Glutamatergic neuron (in vitro differentiated cells): ENCODE data around the gene PTH2R. TPM values are rescaled to one million over a fixed set of nuclear protein-coding genes. Genes with fewer than 3 reads are reported as not detected.
"Not testable (repeated sequence)": the region's sequence is repeated elsewhere in the genome, so short reads cannot be mapped to it uniquely, and the experiment has no call there.

Source experiments
- DNase-seq: peaks from one replicate; pipeline ENCODE4 v3.0.0; 2022
- H3K27ac Mint-ChIP-seq: one replicate; pipeline ENCODE4 v1.8.0; 2020; ENCODE audit warnings: mild to moderate bottlenecking, mixed read lengths, inconsistent platforms; ENCODE audit not compliant: unreplicated experiment
- H3K27me3 Mint-ChIP-seq: one replicate; pipeline ENCODE4 v1.8.0; 2020; ENCODE audit warnings: mild to moderate bottlenecking, moderate library complexity, mixed read lengths, inconsistent platforms; ENCODE audit not compliant: unreplicated experiment
- H3K36me3 Mint-ChIP-seq: one replicate; pipeline ENCODE4 v1.8.0; 2020; ENCODE audit warnings: mild to moderate bottlenecking, mixed read lengths, inconsistent platforms; ENCODE audit not compliant: unreplicated experiment
- H3K4me1 Mint-ChIP-seq: one replicate; pipeline ENCODE4 v1.8.0; 2020; ENCODE audit warnings: mild to moderate bottlenecking, low read depth, mixed read lengths, inconsistent platforms; ENCODE audit not compliant: unreplicated experiment
- H3K4me3 Mint-ChIP-seq: one replicate; pipeline ENCODE4 v1.8.0; 2020; ENCODE audit warnings: mild to moderate bottlenecking, mixed read lengths, inconsistent platforms; ENCODE audit not compliant: unreplicated experiment
- H3K9me3 Mint-ChIP-seq: one replicate; pipeline ENCODE4 v1.8.0; 2020; ENCODE audit warnings: mild to moderate bottlenecking, moderate library complexity, mixed read lengths, inconsistent platforms; ENCODE audit not compliant: unreplicated experiment
- total RNA-seq: library from RNA; stranded (reverse); fragmentation: NEBNext Ultra II Directional; extraction: Animal tissue kit (Norgen Biotek cat#: 25700); gene quantifications from one replicate; pipeline ENCODE4 v1.2.1, GENCODE V29; 2021; ENCODE audit not compliant: unreplicated experiment
- TF ChIP-seq, protein P1 (sequence below): fragments of 200-600 bp; sonication (generic); IDR thresholded peaks from one replicate; pipeline ENCODE4 v1.5.0; 2021; ENCODE audit not compliant: partially characterized antibody, unreplicated experiment

Gene PTH2R
- total RNA-seq, 1 donor from 2014 or later = not detected

DNA sequence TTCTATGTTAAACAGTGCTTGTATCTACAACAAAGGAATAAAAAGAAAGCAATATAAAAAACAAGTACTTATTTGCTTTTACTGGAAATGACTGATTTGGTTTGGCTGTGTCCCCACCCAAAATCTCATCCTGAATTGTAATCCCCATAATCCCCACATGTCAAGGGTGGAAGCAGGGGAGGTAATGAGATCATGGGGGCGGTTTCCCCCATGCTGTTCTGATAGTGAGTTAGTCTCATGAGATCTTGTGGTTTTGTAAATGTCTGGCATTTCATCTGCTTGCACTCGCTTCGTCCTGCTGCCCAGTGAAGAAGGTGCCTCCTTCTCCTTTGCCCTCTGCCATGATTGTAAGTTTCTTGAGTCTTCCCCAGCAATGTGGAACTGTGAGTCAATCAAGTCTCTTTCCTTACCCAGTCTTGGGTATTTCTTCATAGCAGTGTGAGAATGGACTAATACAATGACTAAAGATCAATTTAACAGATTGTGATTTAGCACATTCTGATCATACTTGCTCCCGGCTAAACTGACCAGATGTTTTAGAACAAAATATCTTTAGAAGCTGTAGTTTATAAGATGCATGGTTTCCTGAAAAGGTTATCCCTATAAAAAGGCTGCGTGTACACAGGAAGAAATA, 19.9 kb downstream of the PTH2R start:
- no peak overlapping the region for H3K4me3 Mint-ChIP-seq
- peaks cover 1% of the 10 kb centered on the region for H3K9me3 Mint-ChIP-seq
- TF ChIP-seq, protein P1, sequence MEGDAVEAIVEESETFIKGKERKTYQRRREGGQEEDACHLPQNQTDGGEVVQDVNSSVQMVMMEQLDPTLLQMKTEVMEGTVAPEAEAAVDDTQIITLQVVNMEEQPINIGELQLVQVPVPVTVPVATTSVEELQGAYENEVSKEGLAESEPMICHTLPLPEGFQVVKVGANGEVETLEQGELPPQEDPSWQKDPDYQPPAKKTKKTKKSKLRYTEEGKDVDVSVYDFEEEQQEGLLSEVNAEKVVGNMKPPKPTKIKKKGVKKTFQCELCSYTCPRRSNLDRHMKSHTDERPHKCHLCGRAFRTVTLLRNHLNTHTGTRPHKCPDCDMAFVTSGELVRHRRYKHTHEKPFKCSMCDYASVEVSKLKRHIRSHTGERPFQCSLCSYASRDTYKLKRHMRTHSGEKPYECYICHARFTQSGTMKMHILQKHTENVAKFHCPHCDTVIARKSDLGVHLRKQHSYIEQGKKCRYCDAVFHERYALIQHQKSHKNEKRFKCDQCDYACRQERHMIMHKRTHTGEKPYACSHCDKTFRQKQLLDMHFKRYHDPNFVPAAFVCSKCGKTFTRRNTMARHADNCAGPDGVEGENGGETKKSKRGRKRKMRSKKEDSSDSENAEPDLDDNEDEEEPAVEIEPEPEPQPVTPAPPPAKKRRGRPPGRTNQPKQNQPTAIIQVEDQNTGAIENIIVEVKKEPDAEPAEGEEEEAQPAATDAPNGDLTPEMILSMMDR = no peak
- no peaks in the 10 kb centered on the region for H3K36me3 Mint-ChIP-seq
- H3K27ac Mint-ChIP-seq = no peak overlapping the region
- H3K4me1 Mint-ChIP-seq = no peaks in the 10 kb centered on the region
- no peaks in the 10 kb centered on the region for H3K27me3 Mint-ChIP-seq
- no peak for DNase-seq

DNA sequence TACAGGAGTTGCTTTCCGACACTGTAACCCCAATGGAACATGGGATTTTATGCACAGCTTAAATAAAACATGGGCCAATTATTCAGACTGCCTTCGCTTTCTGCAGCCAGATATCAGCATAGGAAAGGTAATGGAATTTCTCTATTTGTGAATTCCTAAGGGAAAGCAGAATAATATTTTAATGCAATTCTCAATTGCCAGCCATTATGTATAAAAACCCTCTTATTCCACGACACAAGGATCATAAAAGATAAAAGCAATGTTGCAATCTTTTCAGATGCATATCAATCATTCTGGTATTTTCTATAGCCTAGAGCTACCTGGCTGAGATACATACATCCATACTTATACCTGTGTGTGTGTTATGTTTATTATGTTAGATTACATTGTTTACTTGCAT, 31.2 kb downstream of the PTH2R start:
- TF ChIP-seq, protein P1 = no peak
- DNase-seq = no peak
- H3K36me3 Mint-ChIP-seq = no peaks in the 10 kb centered on the region

DNA sequence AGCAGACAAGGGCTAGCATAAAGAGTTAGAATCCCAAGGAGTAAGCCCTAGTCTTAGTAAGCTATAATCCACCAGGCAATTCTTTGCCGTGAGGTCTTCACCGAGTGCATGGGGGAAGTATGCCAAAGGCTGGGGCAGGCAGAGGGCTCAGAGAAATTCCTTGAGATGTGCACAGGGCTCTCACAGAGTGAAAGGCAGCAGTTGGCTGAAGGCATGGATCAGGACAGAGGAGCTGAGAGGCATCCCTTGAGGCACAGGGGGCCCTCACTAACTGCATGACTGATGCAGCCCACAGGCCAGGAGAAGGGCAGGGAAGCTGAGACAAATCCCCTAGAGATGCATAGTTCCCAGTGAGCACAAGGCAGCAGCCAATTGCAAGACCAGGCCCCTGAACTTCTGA, 34.1 kb downstream of the PTH2R start:
- Mint-ChIP-seq H3K4me3 (no peak overlapping the region), H3K36me3 (no peaks in the 10 kb centered on the region), H3K27ac (no peak overlapping the region), H3K9me3 (no peaks in the 10 kb centered on the region), H3K27me3 (peaks cover 1% of the 10 kb centered on the region), H3K4me1 (no peaks in the 10 kb centered on the region)
- no peak for DNase-seq
- TF ChIP-seq, protein P1 = no peak

More for the DNA sequence above, 31.2 kb downstream of the PTH2R start:
- Mint-ChIP-seq H3K27ac (no peak overlapping the region), H3K4me1 (no peaks in the 10 kb centered on the region), H3K9me3 (no peaks in the 10 kb centered on the region), H3K27me3 (peaks cover 1% of the 10 kb centered on the region), H3K4me3 (no peak overlapping the region)

DNA sequence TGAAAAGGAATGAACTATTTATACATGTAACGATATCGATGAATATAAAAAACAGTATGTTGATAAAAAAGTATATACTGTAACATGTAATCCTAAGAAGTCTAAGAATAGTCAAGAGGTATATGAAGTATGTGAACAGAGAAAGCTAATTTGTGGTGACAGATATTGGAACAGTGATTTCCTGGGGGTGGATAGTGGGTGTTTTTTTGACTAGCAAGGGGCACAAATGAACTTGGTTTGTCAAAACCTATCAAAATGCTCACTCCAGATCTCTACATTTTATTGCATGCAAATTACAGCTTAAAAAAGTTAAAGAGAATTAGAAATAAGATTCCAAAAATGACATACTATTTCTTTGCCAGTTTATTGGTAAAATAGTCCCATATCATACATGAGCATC, 35.4 kb downstream of the PTH2R start:
- H3K36me3 Mint-ChIP-seq = no peaks in the 10 kb centered on the region
- H3K4me3 Mint-ChIP-seq = no peak overlapping the region
- no peaks in the 10 kb centered on the region for H3K4me1 Mint-ChIP-seq
- no peak for DNase-seq
- no peak overlapping the region for H3K27ac Mint-ChIP-seq
- peaks cover 1% of the 10 kb centered on the region for H3K27me3 Mint-ChIP-seq
- H3K9me3 Mint-ChIP-seq = no peaks in the 10 kb centered on the region
- TF ChIP-seq, protein P1 = no peak

DNA sequence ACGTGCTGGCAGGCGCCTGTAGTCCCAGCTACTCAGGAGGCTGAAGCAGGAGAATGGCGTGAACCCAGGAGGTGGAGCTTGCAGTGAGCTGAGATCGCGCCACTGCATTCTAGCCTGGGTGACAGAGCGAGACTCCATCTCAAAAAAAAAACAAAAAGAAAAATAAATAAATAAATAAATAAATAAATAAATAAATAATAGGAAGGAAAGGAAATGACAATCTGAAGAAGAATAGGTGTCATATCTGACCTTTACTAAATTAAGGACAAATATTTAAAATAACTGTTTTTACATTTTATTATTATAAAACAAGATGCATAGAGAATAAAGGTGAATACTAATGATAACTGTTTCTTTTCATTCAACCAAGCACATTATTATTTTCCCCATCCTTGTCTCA, 40.9 kb downstream of the PTH2R start:
- H3K9me3 Mint-ChIP-seq, H3K4me1 Mint-ChIP-seq, H3K27ac Mint-ChIP-seq, H3K27me3 Mint-ChIP-seq, H3K36me3 Mint-ChIP-seq, DNase-seq, H3K4me3 Mint-ChIP-seq: not testable (repeated sequence)

DNA sequence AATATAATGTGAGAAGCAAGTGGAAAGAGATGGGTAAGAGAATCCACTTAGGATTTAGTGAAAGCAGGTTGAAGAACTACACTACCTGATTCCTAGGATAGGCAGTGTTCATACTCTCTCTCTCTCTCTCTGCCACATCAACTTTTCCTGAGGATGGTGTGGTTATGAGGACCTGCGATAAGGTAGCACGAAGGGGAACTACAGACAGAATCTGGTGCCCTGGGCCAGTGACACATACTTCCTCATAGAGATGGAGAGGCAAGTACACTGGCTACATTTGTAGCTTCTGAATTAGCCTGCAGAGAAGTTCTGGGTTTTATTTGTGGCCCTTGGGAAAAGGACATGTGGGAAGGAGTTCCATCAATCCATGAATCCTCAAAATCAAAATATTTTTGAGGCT, 44.5 kb downstream of the PTH2R start:
- Mint-ChIP-seq H3K27ac (no peak overlapping the region), H3K4me1 (no peaks in the 10 kb centered on the region), H3K27me3 (no peaks in the 10 kb centered on the region), H3K4me3 (no peak overlapping the region), H3K36me3 (no peaks in the 10 kb centered on the region), H3K9me3 (no peaks in the 10 kb centered on the region)
- DNase-seq = no peak
- TF ChIP-seq, protein P1 = no peak
